IMR-90 (cell line): ENCODE measurements around the gene MED26.

Source experiments
- TF ChIP-seq, protein P1 (sequence below): fragments of 150-350 bp; IDR thresholded peaks from 2 replicates; pipeline ENCODE4 v1.6.1; 2017; ENCODE audit warnings: mild to moderate bottlenecking, antibody characterized with exemption, low read length, low read depth
- TF ChIP-seq, protein P2 (sequence below): conservative IDR thresholded peaks from 2 replicates; pipeline ENCODE4 v1.5.1; 2012; ENCODE audit warnings: mild to moderate bottlenecking, low read depth, low read length, improper control_type of control experiment

GRCh38 chr19:16659464-16659831 lies 31.4 kb upstream of the MED26 start:
- TF ChIP-seq, protein P1, sequence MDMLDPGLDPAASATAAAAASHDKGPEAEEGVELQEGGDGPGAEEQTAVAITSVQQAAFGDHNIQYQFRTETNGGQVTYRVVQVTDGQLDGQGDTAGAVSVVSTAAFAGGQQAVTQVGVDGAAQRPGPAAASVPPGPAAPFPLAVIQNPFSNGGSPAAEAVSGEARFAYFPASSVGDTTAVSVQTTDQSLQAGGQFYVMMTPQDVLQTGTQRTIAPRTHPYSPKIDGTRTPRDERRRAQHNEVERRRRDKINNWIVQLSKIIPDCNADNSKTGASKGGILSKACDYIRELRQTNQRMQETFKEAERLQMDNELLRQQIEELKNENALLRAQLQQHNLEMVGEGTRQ = no peak
- TF ChIP-seq, protein P2, sequence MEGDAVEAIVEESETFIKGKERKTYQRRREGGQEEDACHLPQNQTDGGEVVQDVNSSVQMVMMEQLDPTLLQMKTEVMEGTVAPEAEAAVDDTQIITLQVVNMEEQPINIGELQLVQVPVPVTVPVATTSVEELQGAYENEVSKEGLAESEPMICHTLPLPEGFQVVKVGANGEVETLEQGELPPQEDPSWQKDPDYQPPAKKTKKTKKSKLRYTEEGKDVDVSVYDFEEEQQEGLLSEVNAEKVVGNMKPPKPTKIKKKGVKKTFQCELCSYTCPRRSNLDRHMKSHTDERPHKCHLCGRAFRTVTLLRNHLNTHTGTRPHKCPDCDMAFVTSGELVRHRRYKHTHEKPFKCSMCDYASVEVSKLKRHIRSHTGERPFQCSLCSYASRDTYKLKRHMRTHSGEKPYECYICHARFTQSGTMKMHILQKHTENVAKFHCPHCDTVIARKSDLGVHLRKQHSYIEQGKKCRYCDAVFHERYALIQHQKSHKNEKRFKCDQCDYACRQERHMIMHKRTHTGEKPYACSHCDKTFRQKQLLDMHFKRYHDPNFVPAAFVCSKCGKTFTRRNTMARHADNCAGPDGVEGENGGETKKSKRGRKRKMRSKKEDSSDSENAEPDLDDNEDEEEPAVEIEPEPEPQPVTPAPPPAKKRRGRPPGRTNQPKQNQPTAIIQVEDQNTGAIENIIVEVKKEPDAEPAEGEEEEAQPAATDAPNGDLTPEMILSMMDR = no peak
